Sigmoid colon (tissue), 7 donors: Measurements from ENCODE around the gene ZNF319. TPM values are rescaled to one million over a fixed set of nuclear protein-coding genes. Genes with fewer than 3 reads are reported as not detected.

Experiments used
- DNase-seq: peaks from one replicate; pipeline ENCODE4 v3.0.0-alpha.2; 2019
- H3K27ac ChIP-seq, 4 donors: fragments of 200-600 bp; sonication (generic); one replicate each; pipeline ENCODE4 v1.5.1; 2016 to 2019; ENCODE audit warnings: mild to moderate bottlenecking in 1 of 4
- H3K27me3 ChIP-seq, 3 donors: fragments of 200-600 bp; sonication (generic); one replicate each; pipeline ENCODE4 v1.5.1; 2019; ENCODE audit warnings: mild to moderate bottlenecking in 1 of 3
- H3K36me3 ChIP-seq, 4 donors: fragments of 200-600 bp; sonication (generic); one replicate each; pipeline ENCODE4 v1.5.1; 2016 to 2019
- H3K4me1 ChIP-seq, 4 donors: fragments of 200-600 bp; sonication (generic); one replicate each; pipeline ENCODE4 v1.5.1; 2017 to 2019
- H3K4me3 ChIP-seq, 4 donors: fragments of 200-600 bp; sonication (generic); one replicate each; pipeline ENCODE4 v1.5.1; 2017 to 2019; ENCODE audit warnings: mild to moderate bottlenecking in 2 of 4, moderate library complexity in 1 of 4
- H3K9me3 ChIP-seq, 4 donors: fragments of 200-600 bp in 3 of 4; sonication (generic) in 3 of 4; one replicate each; pipeline versions ENCODE4 v1.5.1 to v1.6.1; 2013 to 2019
- EP300 ChIP-seq, 4 donors: sonication (generic); formaldehyde crosslinking; IDR thresholded peaks; one replicate each; pipeline ENCODE4 v1.6.1; 2017; ENCODE audit warnings: antibody characterized with exemption in 4 of 4
- POLR2A ChIP-seq, 2 donors: fragments of 450-650 bp; IDR thresholded peaks; one replicate each; pipeline ENCODE4 v1.6.1; 2016; ENCODE audit warnings: antibody characterized with exemption in 2 of 2, mild to moderate bottlenecking in 2 of 2, moderate library complexity in 2 of 2
- POLR2AphosphoS5 ChIP-seq, 4 donors: sonication (generic); formaldehyde crosslinking; IDR thresholded peaks; one replicate each; pipeline ENCODE4 v1.6.1; 2017; ENCODE audit warnings: antibody characterized with exemption in 4 of 4
- WGBS, 2 donors: extraction: QIAGEN DNeasy Blood & Tissue Kit; methylation state at CpG; one replicate each; pipeline ENCODE4 v1.1.7; 2013; 5-methylcytosine and 5-hydroxymethylcytosine counted together
- intact Hi-C: fragments of 100-400 bp; cut with DNase I; formaldehyde crosslinking; loops from one replicate; pipeline ENCODE4 v1.15.1; 2023
- polyA plus RNA-seq, 3 donors: library from polyadenylated mRNA; stranded (reverse); fragments of 200-250 nt; gene quantifications; one replicate each; pipeline ENCODE4 v1.2.3, GENCODE V29; 2013
- total RNA-seq, 4 donors: library from RNA; depleted of rRNA; stranded (reverse); fragments of >200 nt; gene quantifications; one replicate each; pipeline ENCODE4 v1.1.0, GENCODE V29; 2016
- TF ChIP-seq, protein P1 (sequence below), 4 experiments: fragments of 450-650 bp in 3 of 4; fragments of 200-600 bp in 1 of 4; IDR thresholded peaks; one replicate each; pipeline ENCODE4 v1.5.1; 2016 to 2019; ENCODE audit warnings: antibody characterized with exemption in 4 of 4, mild to moderate bottlenecking in 3 of 4, moderate library complexity in 2 of 4
- donor health status: healthy with polysubstance abuse.
- donor health status: Bipolar disorder and iron deficiency.
- donor health status: healthy.

ZNF319 gene
- total and polyA plus RNA-seq, 7 donors: 1.2 to 5.7 (median 4.8) TPM

DNA sequence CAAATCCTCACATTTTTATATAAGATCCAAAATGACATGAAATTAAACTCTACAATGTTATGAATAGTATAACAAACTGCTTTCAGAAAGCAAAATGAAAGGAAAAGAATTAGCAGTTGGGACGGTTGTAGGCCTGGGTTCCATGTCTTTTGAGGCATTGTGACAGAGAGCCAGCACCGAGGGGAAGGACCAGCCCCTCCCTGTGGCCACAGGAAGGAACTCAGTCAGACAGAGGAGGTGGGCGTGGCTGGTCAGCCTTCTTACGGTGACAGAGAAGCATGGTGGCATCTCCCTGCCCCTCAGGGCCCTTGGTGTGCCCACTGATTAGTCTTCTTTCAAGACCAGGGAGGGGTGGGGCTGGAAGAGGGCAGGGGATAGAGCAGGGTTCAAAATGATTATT lies 5.7 kb downstream of the ZNF319 start:
- DNase-seq: no peak

DNA sequence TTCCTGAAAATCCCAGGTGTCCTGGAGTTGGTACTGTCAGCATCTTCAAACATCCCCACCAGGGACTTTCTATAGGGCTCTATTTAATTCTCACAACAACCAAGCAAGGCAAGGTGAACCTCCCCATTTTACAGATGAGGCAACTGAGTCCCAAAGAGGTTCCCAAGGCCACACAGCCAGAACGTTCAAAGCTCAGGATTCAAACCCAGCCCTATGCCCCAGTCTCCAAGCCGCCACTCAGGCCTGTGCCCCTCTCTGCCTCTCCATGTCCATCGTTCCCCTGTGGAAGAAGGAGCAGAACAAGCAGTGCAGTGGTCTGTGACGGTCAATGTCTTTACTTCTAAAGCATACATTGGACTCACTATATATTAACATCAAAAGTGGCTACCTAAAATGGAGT lies 6.1 kb downstream of the ZNF319 start:
- no peaks in the 10 kb centered on the region for H3K27me3 ChIP-seq
- no peak overlapping the region for H3K27ac ChIP-seq
- peaks cover 7 to 43% (median 27%) of the 10 kb centered on the region in 4 donors for H3K36me3 ChIP-seq
- H3K4me3 ChIP-seq: no peak overlapping the region
- H3K9me3 ChIP-seq: no peaks in the 10 kb centered on the region
- intact Hi-C loops: no loop called here
- no peak for TF ChIP-seq POLR2A (IDR thresholded peaks at IDR 0.05)
- no peak for TF ChIP-seq EP300 (IDR thresholded peaks at IDR 0.05)
- TF ChIP-seq, protein P1, sequence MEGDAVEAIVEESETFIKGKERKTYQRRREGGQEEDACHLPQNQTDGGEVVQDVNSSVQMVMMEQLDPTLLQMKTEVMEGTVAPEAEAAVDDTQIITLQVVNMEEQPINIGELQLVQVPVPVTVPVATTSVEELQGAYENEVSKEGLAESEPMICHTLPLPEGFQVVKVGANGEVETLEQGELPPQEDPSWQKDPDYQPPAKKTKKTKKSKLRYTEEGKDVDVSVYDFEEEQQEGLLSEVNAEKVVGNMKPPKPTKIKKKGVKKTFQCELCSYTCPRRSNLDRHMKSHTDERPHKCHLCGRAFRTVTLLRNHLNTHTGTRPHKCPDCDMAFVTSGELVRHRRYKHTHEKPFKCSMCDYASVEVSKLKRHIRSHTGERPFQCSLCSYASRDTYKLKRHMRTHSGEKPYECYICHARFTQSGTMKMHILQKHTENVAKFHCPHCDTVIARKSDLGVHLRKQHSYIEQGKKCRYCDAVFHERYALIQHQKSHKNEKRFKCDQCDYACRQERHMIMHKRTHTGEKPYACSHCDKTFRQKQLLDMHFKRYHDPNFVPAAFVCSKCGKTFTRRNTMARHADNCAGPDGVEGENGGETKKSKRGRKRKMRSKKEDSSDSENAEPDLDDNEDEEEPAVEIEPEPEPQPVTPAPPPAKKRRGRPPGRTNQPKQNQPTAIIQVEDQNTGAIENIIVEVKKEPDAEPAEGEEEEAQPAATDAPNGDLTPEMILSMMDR (IDR thresholded peaks at IDR 0.05): no peak
- no peak for TF ChIP-seq POLR2AphosphoS5 (IDR thresholded peaks at IDR 0.05)
- WGBS, 2 donors: 96% methylated on average over 4 of the region's 4 CpGs
- H3K4me1 ChIP-seq: peaks cover 0 to 29% (median 14%) of the 10 kb centered on the region in 4 donors
- DNase-seq: no peak

More for the DNA sequence above, 5.7 kb downstream of the ZNF319 start:
- Histone ChIP-seq H3K9me3 (no peaks in the 10 kb centered on the region), H3K27ac (no peak overlapping the region), H3K4me3 (no peak overlapping the region), H3K4me1 (peaks cover 0 to 33% (median 18%) of the 10 kb centered on the region in 4 donors), H3K36me3 (peaks cover 7 to 43% (median 27%) of the 10 kb centered on the region in 4 donors), H3K27me3 (no peaks in the 10 kb centered on the region)
- 19 to 28% methylated on average over 4 of the region's 4 CpGs for WGBS, 2 donors
- intact Hi-C loops: no loop called here
- TF ChIP-seq POLR2A (IDR thresholded peaks at IDR 0.05): no peak
- no peak for TF ChIP-seq POLR2AphosphoS5 (IDR thresholded peaks at IDR 0.05)
- TF ChIP-seq EP300 (IDR thresholded peaks at IDR 0.05): no peak
- TF ChIP-seq, protein P1 (IDR thresholded peaks at IDR 0.05): no peak

GRCh38 chr16:57993897-57994296 lies 6.6 kb downstream of the ZNF319 start:
- no peak for DNase-seq
- 91 to 93% methylated on average over 5 of the region's 5 CpGs for WGBS, 2 donors
- intact Hi-C loops: no loop called here
- H3K4me1 ChIP-seq: peaks cover 0 to 24% (median 9%) of the 10 kb centered on the region in 4 donors
- H3K9me3 ChIP-seq: no peaks in the 10 kb centered on the region
- peaks cover 7 to 43% (median 27%) of the 10 kb centered on the region in 4 donors for H3K36me3 ChIP-seq
- no peak overlapping the region for H3K4me3 ChIP-seq
- TF ChIP-seq POLR2AphosphoS5 (IDR thresholded peaks at IDR 0.05): no peak
- no peak for TF ChIP-seq POLR2A (IDR thresholded peaks at IDR 0.05)
- TF ChIP-seq EP300 (IDR thresholded peaks at IDR 0.05): no peak
- TF ChIP-seq, protein P1 (IDR thresholded peaks at IDR 0.05): no peak
- no peak overlapping the region for H3K27ac ChIP-seq
- H3K27me3 ChIP-seq: no peaks in the 10 kb centered on the region

- H3K4me3 ChIP-seq: no peak overlapping the region
- H3K9me3 ChIP-seq: no peaks in the 10 kb centered on the region
- H3K4me1 ChIP-seq: peaks cover 0 to 20% (median 5%) of the 10 kb centered on the region in 4 donors
- no peak overlapping the region for H3K27ac ChIP-seq
- intact Hi-C loops: no loop called here
- no peaks in the 10 kb centered on the region for H3K27me3 ChIP-seq
- no peak for DNase-seq
- H3K36me3 ChIP-seq: peaks cover 7 to 43% (median 27%) of the 10 kb centered on the region in 4 donors
- 87% methylated on average over 8 of the region's 8 CpGs for WGBS, 2 donors
- TF ChIP-seq POLR2AphosphoS5 (IDR thresholded peaks at IDR 0.05) (no peak), EP300 (IDR thresholded peaks at IDR 0.05) (no peak), POLR2A (IDR thresholded peaks at IDR 0.05) (no peak)
- TF ChIP-seq, protein P1 (IDR thresholded peaks at IDR 0.05): no peak
These were observed 7.0 kb downstream of the ZNF319 start for GRCh38 chr16:57993438-57993837.

DNA sequence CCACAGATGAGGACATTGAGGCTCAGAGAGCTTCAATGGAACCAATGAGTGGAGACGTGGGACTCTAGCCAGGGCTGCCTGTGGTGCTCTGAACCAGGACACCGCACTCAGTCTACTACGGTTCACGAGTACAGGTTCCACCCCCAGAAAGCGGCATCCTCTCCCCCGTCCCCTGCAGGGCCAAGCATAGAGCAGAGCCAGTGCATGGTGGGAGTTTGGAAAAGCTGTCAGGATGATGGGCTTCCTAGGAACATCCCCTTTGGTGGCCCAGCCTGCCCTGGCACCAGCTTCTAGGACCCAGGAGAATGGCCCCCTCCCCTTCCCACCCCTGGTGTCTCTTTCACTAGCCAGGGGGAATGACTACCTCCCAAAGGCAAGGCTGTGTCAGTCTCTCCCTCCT lies 8.4 kb downstream of the ZNF319 start:
- Histone ChIP-seq H3K4me3 (no peak overlapping the region), H3K27me3 (no peaks in the 10 kb centered on the region), H3K36me3 (peaks cover 7 to 32% (median 19%) of the 10 kb centered on the region in 4 donors), H3K27ac (no peak overlapping the region), H3K4me1 (peaks cover 0 to 14% (median 3%) of the 10 kb centered on the region in 4 donors), H3K9me3 (no peaks in the 10 kb centered on the region)
- WGBS, 2 donors: 93% methylated on average over 6 of the region's 6 CpGs
- DNase-seq: no peak
- no peak for TF ChIP-seq POLR2AphosphoS5 (IDR thresholded peaks at IDR 0.05)
- TF ChIP-seq, protein P1 (IDR thresholded peaks at IDR 0.05): no peak
- TF ChIP-seq EP300 (IDR thresholded peaks at IDR 0.05): no peak
- no peak for TF ChIP-seq POLR2A (IDR thresholded peaks at IDR 0.05)
- intact Hi-C loops: no loop called here
